Activated naive CD4-positive, alpha-beta T cell (primary cell): ENCODE data around the gene PRUNE2.
"Not testable (repeated sequence)": the region's sequence is repeated elsewhere in the genome, so short reads cannot be mapped to it uniquely, and the experiment has no call there.

Source experiments
- DNase-seq, 4 experiments: peaks; one replicate each; lab custom pipeline; 2025; lab: John Stamatoyannopoulos, UW

Gene PRUNE2

GRCh38 chr9:76905791-76906646 is at the start of gene PRUNE2:
TSS of gene PRUNE2 (minus strand) at chr9:76906114. CDS start at chr9:76905963, 151 bp downstream.
- DNase-seq, result no peak

DNA sequence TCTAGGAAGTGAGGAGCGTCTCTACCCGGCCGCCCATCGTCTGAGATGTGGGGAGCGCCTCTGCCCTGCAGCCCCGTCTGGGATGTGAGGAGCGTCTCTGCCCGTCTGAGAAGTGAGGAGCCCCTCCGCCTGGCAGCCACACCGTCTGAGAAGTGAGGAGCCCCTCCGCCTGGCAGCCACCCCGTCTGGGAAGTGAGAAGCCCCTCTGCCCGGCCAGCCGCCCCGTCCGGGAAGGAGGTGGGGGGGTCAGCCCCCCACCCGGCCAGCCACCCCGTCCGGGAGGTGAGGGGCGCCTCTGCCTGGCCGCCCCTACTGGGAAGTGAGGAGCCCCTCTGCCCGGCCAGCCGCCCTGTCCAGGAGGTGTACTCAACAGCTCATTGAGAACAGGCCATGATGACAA is 49.5 kb upstream of the PRUNE2 start:
- DNase-seq, result not testable (repeated sequence)

DNA sequence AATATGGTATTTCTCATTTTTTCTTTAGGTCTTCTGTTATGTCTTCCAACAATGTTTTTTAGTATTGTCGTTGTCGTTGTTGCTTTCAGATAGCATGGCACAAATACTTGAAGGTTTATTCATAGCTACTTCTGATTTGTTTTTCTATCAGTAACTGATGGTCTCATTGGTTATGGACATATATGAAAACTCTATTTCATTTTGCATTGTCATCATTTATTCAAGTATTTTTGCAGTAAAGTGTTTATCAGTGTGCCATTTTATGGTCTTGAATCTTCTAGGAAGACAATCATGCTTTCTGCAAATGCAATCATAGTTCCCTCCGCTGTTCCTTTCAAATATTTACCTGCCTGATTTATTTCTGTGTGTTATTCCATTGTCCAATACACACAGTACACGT is 44.0 kb upstream of the PRUNE2 start:
- DNase-seq, result no peak

- no peak for DNase-seq
These were observed 38.1 kb upstream of the PRUNE2 start for GRCh38 chr9:76944011-76944410.

DNA sequence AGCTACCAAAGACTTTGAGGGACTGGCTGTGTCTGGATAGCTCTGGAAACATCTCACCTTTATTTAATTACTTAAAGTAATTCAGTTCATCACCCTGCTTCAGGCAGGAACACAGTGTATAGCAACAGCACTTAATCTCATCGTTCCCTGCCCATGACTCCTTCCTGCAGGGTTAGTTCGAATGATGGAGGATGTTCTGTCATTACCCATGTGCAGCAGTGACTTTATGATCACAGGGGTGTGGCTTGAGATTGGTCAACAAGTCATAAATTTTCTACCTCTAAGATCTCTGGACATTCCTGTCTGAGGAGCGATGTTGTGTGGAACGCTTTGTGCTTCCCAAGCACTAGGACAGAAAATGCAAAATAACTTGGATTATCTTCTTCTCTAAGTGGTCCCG is 37.1 kb upstream of the PRUNE2 start:
- DNase-seq, result no peak

DNA sequence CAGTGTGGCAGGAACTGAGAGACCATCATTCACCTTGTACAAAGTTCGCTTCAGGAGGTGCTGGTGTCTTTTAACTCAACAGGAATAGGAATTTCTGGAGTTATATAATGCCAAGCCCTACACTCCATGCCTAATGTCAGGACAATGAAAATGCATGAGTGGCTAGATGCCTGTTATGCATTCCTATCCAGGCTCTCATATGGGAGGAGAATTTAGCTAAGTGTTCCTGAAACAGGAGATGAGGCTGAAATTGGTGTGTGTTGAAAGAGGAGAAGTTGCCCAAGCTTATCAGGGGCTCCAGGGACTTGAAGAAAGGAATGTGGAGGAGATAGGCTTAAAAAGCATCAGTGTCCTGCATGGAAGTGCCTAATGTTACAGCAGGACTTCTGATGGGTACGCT is 26.8 kb upstream of the PRUNE2 start:
- DNase-seq, result no peak

DNA sequence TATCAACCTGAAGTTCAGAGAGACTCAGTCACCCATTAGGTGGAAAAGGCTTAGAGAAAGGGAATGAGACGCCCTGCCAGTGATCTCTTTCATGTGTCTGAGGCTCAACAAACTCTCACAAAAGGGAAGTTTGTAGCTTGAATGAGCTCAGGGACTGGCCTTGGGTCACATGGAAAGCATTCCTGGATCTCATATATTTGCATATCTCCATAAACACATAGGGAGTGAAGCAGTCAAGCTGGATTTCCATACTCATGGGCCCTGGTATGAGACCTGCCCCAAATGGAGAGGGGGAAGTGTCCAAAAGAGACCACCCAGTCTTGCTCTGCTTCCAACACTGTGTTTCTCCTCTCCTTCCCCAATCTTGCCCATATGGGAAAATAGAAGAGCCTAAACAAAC is 26.4 kb upstream of the PRUNE2 start:
- no peak for DNase-seq

DNA sequence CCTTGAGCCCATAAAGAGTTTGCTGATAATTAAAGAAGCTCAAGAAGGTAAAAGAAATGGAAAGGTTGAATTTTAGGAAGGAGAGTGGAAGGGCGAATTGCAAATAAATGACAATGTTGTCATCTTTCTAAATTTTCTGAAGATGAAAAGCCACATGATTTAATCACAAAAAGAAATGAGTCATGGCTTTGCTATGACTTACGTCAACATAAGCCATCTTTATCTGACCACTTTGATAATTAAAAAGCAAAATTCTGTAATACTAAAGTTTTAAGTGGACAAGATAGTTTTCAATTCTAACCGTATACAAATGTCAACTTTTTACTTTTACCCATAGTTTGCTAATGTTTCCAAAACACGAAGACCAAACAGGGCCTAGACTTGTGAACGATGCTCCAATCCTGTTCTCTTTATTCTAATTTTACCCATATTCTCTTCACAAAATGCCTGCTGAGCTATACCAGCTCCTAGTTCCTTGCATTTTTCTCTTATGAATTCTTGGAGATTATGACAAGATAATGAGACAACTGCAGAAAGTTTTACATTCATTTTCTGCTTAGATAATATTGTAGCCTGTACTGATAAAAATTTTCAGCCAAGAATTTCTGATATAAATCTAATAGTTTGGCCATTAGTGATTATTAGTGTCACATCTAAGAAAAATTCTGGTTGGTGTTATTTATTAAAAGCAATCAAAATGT is 21.8 kb upstream of the PRUNE2 start:
- DNase-seq, result no peak

GRCh38 chr9:76926846-76927245 is 20.9 kb upstream of the PRUNE2 start:
- no peak for DNase-seq

- no peak for DNase-seq
These were observed 20.4 kb upstream of the PRUNE2 start for GRCh38 chr9:76926324-76926741.

DNA sequence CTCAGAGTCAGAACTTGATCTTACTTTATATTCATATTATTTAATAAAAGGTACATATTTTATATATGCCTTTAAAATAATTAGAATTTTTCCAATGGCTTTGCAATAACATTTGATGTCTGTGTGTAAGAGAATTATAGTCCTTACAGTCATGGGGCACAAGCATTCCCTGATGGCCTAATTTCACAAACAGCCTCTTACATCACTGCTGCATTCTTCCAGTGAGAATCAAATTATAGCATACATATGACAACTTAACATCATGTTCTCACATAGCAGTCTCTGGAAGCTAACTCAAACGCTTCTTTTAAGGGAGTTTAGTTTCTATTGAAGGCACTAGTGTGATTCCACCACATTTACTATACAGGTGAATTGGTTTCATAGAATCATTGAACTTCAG is 15.3 kb upstream of the PRUNE2 start:
- DNase-seq, result no peak

- no peak for DNase-seq
These were observed 11.4 kb upstream of the PRUNE2 start for GRCh38 chr9:76917299-76917698.

DNA sequence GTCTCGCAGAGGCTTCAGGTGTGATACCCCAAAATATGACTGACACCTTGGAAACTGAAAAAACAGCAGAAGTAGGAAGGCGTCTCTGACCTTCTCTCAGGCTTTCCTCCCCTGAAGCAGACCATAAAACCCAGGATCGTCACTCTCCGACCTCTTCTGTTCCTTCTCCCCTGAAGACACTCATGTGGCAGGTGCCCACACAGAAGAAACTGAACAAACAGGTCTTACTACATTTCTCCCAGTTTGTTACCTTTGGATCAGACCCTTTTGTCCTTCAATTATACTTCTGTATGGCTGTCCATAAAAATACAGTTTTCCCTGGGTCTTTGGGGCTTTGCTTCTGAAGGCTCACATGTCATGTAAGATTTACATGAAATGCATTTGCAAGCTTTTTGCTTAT is 10.3 kb upstream of the PRUNE2 start:
- DNase-seq, result no peak

- DNase-seq, result no peak
These were observed 7.6 kb upstream of the PRUNE2 start for GRCh38 chr9:76913467-76913866.

GRCh38 chr9:76912636-76913275 is 6.8 kb upstream of the PRUNE2 start:
- no peak for DNase-seq

DNA sequence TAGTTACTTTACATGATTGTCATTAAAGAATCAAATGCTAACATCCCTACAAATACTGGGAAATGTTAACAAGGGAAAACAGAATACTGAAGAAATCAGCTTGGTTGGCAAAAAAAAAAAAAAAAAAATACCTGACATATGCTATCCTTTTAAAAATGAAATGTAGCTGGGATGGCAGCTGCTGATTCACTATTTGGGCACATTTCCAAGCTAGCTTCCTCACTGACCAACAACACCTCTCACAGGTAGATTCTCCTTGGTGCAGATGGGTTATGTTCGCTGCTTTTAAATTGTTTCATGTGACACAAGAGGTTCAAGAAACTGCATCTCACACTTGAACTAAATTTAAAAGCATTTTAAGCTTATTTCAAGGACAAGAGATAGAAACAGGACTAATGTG is 6.1 kb upstream of the PRUNE2 start:
- no peak for DNase-seq

- no peak for DNase-seq
These were observed 4.9 kb upstream of the PRUNE2 start for GRCh38 chr9:76910861-76911260.

- no peak for DNase-seq
These were observed 697 bp upstream of the PRUNE2 start for GRCh38 chr9:76906647-76906975.

DNA sequence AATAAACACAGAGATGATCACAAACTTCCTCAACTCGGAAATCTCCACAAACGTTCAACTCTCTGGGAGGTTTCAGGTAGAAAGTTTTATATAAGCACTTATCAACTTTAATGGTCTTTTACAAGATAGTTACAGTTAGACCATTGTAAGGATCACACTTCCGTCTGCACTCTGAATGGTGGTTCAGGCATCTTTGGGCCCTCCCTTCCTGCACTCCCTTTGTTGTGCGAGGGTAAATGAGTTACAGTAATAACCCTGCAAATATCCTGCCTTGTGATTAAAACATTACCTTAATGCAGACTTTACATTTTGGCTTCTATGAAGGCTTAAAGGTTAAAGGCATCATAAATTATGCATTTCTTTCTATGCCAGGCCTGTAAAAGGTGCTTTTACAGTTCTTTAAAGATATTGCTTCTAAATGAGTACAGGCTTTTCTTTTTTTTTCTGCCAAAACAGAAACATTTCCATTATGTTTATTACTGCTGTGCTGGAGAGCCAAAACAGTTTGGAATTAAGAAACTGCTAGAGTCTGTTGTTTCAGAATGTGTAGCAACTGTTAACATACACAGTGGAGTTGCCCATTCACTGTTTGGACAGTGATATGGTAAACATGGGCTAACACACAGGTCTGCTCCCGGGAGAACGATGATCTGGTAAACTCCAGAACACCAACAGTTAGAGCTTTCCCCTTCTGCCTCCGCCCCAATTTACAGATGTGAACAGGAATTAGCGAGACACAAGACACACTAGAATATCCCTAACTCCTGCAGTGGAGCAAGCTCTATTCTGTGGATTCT is 1.1 kb downstream of the PRUNE2 start:
- DNase-seq, result no peak

- DNase-seq, result no peak
These were observed 3.5 kb downstream of the PRUNE2 start for GRCh38 chr9:76902395-76902794.

GRCh38 chr9:76901801-76902200 is 4.1 kb downstream of the PRUNE2 start:
- DNase-seq, result no peak

DNA sequence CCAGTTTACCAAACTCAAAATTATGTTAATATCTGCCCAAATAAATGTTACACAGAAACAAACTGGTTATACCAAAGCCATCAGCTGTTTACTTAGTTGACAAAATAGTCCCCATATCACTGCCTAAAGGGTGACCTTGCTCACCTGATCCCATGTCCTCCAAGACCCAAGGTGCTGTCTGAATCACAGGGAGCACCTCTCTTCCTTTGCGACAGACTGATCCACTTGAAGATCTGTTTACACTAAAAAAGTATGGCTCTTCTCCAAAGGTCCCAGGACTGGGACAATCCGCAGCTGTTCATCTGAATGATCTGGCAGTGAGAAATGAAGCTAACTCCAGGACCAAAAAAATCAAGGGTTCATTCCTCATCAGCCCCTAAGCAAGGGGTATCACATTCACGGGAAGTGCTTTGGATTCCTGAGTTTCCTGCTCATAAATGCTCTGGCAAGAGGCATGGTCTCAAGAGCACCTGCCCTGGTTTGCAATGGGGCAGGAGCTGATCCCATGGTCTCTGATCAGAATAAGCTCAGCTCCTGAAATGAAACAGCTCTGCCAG is 5.0 kb downstream of the PRUNE2 start:
- DNase-seq, result no peak
